Activated gamma-delta T cell treated with Interleukin-2 at 50 U/mL for 16 hours (primary cell): ENCODE results near the gene KRTAP5-9.
"Not testable (repeated sequence)": the region's sequence is repeated elsewhere in the genome, so short reads cannot be mapped to it uniquely, and the experiment has no call there.

ENCODE experiments used
- DNase-seq: peaks from one replicate; pipeline ENCODE4 v3.0.0-alpha.2; 2020

Gene KRTAP5-9

DNA sequence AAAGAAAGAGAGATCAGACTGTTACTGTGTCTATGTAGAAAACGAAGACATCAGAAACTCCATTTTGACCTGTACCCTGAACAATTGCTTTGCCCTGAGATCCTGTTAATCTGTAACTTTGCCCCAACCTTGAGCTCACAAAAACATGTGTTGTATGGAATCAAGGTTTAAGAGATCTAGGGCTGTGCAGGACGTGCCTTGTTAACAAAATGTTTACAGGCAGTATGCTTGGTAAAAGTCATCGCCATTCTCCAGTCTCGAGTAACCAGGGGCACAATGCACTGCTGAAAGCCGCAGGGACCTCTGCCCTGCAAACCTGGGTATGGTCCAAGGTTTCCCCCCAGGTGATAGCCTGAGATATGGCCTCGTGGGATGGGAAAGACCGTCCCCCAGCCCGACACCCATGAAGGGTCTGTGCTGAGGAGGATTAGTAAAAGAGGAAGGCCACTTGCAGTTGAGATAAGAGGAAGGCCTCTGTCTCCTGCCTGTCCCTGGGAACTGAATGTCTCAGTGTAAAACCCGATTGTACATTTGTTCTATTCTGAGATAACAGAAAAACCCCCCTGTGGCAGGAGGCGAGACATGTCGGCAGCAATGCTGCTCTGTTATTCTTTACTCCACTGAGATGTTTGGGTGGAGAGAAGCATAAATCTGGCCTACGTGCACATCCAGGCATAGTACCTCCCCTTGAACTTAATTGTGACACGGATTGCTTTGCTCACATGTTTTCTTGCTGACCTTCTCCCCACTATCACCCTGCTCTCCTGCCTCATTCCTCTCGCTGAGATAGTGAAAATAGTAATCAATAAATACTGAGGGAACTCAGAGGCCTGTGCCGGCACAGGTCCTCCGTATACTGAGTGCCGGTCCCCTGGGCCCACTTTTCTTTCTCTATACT lies 13.3 kb upstream of the KRTAP5-9 start:
- DNase-seq = not testable (repeated sequence)

DNA sequence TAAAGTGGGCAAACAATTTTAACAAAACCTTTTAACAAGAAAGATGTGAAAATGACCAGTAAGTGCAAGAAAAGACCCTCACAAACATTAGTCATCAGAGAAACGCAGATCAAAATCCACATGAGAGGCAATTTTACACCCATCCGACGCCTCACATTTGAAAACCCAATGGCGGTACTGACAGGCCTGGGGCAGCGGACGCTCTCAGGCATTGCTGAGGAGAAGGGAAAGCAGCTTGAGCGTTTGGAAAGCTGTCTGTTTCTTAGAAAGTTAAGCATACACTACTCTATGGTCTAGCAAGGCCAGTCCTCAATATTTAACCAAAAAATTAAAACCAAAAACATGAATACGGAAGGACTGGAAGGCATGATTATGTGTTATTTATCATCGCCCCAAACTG lies 12.4 kb upstream of the KRTAP5-9 start:
- DNase-seq = no peak

DNA sequence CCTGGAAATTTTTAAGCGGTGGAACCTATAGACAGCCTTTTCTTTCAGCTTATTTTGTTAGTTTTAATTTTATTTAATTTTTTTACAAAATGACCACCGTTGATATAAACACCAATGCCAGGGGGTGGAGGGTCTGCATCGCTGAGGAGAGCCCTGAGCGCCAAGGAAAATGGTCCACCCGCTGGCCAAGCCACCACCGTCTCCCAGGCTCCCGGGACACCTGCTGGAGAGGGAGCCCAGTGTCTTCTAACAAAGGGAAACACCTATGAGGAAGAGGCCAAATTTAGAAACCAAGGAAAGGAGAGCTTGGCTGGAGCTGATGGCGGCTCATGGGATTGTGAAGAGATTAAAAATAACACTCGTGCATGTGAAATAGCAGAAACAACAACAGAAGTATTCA lies 10.7 kb upstream of the KRTAP5-9 start:
- DNase-seq = no peak

DNA sequence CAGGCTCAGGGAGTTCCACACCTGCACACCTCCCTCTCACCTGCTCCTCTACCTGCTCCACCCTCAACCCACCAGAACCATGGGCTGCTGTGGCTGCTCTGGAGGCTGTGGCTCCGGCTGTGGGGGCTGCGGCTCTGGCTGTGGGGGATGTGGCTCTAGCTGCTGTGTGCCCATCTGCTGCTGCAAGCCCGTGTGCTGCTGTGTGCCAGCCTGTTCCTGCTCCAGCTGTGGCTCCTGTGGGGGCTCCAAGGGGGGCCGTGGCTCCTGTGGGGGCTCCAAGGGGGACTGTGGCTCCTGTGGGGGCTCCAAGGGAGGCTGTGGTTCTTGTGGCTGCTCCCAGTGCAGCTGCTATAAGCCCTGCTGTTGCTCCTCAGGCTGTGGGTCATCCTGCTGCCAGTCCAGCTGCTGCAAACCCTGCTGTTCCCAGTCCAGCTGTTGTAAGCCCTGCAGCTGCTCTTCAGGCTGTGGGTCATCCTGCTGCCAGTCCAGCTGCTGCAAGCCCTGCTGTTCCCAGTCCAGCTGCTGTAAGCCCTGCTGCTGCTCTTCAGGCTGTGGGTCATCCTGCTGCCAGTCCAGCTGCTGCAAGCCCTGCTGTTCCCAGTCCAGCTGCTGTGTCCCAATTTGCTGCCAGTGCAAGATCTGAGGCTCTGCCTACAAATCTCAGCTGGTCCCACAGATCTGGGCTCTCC lies 10.1 kb upstream of the KRTAP5-9 start, which contains the start of gene KRTAP5-8:
KRTAP5-8 (plus strand) TSS at position 49 of the 689 bp plus-strand sequence; CDS start at position 80, 31 bp downstream.
- DNase-seq = not testable (repeated sequence)

DNA sequence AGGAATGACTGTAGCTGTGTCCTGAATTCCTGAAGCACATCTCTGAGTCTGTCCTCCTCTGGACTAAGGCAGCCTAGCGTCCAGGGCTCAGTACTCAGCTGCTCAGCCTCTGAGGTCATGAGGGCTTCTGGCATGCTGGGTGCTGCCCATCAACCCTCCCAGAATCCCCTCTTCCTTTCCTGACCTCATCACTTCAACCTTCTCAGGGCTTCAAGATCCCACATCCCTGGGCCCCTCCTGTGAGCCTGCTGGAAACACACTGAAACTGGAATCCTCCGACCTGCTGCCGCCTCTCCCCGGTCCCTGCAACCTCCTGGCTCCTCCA lies 9.6 kb upstream of the KRTAP5-9 start:
- no peak for DNase-seq

DNA sequence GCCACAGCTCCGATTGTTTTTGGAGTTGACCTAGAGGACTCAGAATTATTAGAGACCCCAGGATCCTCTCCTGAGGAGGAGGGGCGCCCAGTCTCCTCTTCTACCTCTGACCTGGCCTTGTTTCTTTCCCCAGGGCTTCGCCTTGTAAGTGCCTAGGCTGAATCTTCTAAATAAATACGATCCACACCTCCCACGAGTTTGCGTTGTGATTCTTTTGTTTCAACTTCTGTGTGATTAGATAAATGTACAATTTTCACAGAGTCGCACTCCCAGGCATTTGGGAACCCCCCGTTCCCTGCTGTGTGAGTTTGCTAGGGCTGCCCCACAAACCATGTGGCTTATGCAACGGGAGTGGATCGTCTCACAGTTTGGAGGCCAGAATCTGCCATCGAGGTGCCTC lies 9.2 kb upstream of the KRTAP5-9 start:
- no peak for DNase-seq

DNA sequence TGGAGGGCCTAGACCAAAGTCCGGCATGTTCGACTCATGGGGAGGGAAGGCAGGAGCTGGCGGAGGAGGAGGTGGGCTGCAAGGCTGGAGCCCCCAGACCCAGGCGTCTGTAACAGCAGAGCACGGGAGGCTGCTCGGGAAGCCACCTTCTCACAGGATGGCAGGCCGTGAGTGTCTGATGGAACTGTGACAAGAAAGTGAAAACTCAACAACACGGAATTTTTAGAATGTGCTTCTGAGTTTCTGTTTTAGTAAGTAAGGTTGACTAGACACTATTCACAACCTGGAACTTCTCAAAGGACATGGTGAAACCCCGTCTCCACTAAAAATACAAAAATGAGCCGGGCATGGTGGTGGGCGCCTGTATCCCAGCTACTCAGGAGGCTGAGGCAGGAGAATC lies 8.2 kb upstream of the KRTAP5-9 start:
- DNase-seq = not testable (repeated sequence)

DNA sequence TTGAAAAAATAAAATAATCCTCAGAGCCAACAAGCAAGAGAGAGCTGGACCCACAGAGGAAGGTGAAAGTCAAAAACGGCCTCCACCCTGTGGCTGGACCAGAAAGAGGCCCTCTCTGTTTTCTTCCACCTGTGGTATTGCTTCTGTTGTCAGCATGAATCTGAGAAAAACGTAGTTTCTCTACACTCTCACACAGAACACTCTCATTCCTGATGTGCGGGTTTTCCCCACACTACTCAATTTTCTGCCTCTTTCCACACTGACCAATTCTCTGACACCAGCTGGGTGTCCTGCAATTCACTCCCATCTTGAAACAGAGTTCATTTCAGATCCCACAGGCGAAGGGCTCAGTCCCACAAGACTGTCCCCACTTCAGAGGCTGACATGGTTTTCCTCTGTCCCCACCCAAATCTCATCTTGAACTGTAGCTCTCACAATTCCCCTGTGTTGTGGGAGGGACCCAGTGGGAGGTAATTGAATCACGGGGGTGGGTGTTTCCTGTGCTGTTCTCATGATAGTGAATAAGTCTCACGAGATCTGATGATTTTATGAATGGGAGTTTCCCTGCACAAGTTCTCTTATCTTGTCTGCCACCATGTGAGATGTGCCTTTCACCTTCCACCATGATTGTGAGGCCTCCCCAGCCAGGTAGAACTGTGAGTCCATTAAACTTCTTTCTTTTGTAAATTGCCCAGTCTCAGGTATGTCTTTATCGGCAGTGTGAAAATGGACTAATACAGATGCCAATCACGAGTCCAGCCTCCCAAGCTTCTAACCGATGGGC lies 7.5 kb upstream of the KRTAP5-9 start:
- not testable (repeated sequence) for DNase-seq

DNA sequence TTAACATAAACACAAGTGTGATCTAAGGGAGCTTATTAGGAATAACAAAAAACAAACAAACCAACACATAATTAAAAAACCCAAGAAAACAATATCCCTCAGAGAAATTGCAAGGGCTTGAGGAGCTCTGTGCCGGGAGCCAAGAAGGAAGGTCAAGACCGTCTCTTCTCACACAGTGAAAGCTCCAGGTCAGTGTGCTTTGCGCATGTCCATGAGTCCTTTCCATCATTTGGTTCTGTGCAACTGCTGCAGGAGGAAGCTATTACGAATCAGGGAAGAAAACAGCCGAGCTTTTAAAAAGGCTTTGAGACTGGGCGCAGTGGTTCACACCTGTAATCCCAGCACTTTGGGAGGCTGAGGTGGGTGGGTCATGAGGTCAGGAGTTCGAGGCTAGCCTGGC lies 5.8 kb upstream of the KRTAP5-9 start:
- DNase-seq = no peak

DNA sequence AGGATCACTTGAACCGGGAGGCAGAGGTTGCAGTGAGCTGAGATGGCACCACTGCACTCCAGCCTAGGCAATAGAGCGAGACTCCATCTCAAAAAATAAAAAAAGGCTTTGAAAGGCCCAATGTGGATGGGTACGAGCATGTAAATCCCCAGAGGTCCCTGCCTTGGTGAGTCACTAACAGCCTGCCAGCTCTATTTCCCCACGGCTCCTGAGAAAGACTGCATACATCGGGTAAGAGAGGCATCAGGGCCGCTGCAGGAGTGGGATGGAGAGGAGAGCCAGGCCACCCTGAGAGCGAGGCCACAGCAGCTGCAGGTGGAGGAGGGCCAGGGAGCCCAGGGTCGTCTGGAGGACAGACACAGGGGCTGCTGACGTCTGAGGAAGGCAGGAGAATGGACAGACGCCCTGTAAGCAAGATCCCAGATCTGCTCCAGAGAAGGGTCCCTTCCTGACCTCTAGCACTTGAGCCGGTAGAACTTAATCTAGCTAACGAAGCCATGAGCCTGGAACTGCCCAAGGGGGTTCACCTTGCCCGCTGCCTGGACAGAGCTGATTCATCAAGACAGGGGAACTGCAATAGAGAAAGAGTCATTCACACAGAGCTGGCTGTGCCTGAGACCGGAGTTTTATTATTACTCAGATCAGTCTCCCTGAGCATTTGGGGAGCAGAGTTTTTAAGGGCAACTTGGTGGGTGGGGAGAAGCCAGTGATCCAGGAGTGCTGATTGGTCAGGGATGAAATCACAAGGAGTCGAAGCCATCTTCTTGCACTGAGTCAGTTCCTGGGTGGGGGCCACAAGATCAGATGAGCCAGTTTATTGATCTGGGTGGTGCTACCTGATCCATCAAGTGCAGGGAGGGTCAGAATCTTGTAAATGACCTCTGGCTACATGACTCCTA lies 5.1 kb upstream of the KRTAP5-9 start:
- no peak for DNase-seq

DNA sequence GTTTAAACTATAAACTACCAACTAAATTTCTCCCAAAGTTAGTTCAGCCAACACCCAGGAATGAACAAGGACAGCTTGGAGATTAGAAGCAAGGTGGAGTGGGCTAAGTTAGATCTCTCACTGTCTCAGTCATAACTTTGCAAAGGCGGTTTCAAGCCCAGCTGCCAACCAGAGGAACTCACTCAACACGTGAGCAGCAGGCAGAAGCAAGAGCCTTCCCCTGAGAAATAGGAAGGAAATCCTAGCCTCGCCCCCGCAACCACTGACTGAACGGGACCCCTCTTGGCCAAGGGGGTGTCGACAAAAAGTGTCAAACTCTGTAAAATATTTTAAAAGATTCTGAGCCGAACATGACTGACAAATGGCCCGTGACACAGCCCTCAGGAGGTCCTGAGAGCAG lies 4.4 kb upstream of the KRTAP5-9 start:
- DNase-seq = no peak

DNA sequence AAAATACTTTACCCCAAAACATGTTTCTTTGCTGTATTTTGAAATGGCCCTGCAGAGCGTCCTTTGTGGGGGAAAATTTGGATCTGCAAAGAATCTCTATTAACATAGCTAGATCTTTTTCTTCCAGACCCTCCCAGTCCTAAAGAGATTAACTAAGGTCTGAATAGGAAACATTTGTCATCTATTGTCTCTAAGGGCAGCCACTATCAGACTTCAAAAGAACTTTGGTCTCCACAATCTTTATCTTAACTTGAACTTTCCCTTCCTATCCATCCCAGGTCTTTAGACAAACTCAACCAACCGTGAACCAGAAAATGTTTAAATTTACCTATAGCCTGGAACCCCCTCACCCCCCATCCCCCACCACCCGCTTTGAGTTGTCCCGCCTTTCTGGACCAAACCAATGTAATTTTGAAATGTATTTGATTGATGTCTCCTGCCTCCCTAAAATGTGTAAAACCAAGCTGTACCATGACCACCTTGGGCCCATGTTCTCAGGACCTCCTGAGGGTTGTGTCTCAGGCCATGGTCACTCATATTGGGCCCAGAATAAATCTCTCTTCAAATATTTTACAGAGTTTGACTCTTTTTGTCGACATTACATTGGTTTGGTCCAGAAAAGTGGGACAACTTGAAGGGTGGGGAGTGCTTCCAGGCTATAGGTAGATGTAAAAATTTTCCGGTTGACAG lies 3.5 kb upstream of the KRTAP5-9 start:
- no peak for DNase-seq

DNA sequence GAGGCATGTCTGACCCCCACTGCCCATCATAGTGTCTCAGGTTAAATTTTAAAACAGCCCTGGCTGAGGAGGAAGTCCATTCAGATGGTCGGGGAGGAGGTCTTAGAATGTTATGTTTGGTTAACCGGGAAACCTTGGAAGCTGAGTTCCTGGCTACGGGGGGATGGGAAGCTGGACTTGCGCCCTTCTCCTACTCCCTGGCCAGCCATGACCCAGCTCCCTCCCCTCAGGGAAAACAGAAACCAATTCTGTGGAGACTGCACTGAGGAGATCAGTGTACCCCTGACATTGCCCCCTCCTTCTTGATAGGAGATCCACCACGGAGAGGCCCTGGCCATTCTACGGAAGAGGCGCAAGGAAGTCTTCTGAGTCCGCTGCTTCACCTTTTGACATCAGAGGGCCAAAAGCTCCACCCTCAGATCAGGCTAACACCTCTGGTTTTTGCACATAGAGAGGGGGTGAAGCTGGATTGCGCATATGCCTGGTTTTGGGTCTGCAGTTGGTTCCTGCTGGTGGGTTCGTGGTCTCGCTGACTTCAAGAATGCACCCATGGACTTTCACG lies 2.7 kb upstream of the KRTAP5-9 start:
- DNase-seq = no peak

DNA sequence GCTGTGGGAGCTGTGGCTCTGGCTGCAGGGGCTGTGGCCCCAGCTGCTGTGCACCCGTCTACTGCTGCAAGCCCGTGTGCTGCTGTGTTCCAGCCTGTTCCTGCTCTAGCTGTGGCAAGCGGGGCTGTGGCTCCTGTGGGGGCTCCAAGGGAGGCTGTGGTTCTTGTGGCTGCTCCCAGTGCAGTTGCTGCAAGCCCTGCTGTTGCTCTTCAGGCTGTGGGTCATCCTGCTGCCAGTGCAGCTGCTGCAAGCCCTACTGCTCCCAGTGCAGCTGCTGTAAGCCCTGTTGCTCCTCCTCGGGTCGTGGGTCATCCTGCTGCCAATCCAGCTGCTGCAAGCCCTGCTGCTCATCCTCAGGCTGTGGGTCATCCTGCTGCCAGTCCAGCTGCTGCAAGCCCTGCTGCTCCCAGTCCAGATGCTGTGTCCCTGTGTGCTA lies 514 bp downstream of the KRTAP5-9 start:
- no peak for DNase-seq

DNA sequence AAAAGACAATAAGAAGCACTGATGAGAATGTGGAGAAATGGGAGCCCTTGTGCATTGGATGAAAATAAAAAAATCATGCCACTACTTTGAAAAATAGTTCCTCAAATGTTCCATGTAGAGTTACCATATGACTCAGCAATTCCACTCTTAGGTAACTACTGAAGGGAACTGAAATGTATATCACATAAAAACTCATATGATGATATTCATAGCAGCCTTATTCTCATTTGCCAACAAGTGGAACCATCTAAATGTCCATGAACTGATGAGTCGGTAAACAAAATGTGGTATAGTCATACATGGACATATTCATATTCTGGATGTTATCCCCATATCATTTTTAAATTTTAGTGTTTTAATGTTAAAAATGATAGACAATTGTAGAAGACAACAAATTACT lies 3.5 kb downstream of the KRTAP5-9 start:
- no peak for DNase-seq

DNA sequence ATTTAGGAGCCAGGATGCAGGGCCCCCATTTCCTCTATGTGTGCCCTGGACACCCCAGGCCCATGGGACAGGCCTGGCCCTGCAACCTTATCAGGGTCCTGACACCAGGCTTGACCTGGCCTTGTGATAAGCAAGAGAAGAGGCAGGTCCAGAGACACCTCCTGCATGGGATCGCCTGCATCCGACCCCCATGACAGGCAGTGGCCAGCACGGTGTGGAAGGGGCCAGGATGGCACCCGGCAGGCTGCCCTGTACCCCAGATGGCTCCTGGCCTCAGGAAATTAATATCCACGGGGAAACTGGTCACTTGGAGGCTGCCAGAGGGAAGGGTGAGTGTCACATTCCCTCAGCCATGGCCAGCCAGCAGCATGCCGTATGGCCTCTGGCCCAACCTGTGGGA lies 6.8 kb downstream of the KRTAP5-9 start:
- no peak for DNase-seq

DNA sequence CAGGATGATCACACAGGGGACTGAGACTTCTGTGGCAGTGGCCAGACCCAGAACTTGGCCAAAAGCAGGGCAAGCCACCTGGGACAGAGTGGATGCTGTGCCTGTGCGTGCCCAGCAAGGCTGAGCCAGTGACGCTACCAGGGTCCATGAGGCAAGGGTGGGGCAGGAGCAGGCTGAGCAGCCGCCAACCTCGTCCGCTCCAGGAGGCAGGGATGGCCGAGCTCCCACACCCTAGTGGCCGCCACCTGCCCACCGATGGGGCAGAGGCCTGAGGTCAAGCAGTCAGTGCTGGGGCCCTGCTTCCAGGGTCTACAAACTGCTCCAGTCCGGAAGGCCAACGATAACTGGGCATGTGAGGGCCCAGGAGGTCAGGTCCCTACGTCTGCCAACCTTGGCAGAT lies 7.3 kb downstream of the KRTAP5-9 start:
- DNase-seq = no peak

DNA sequence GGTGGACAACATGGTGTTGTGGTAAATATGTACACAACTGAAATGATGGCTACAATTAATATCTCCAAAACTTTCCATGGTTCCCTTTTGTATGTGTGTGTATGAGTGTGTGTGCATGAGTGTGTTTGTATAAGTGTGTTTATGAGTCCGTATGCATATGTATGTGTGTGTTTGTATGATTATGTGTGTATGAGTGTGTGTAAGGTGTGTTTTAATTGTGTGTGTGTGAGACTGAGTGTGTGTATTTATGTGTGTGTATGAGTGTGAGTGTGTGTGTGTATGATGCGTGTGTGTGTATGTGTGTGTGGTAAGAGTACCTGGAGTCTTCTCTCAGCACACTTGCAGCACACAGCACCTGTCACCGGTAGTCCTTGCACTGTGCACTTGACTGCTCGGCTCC lies 7.8 kb downstream of the KRTAP5-9 start:
- no peak for DNase-seq

DNA sequence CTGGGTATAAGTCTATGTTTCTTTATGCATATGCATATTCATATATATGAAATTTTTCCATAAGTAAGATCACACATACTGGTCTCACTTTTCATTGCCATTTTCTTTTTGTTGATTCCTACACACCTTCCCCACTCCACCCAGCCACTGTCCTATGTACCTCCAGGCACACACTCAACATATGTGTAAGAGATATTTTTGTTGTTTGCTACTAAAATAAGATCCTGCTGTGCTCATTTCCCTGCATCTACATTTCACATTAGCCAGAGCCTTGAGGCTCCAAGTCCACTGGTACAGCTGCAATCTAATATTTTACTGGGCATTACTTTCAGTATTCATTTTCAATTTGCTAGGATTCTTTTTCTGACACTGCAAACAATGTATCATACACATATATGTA lies 9.0 kb downstream of the KRTAP5-9 start:
- no peak for DNase-seq

DNA sequence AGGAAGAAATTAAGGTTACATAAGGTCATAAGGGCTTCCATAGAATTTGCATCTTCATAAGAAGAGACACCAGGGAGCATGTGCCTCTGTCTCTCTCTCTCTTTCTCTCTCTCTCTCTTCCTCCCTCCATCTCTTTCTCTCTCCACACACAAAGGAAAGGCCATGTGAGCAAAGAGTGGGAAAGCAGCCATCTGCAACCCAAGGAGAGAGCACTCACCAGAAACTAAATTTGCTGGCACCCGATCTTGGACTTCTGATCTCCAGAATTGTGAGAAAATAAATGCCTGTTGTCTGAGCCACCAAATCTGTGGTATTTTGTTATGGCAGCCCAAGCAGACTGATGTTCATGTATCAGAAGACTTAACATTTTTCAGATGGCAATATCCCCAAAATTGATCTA lies 10.8 kb downstream of the KRTAP5-9 start:
- DNase-seq = no peak

DNA sequence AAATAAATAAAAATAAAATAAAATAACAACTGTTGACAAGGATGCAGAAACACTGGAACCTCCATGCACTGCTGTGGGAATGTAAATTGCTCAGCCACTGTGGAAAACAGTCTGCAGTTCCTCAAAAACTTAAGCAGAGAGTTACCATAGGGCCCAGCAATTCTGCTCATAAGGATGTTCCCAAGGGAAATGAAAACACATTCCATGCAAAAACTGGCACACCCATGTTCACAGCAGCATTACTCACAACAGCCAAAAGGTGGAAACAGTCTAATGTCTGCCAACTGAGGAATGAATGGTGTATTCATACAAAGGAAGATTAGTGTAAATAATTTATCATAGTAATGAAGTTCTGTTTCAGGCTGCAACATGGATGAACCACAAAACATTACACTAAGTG lies 13.9 kb downstream of the KRTAP5-9 start:
- no peak for DNase-seq

DNA sequence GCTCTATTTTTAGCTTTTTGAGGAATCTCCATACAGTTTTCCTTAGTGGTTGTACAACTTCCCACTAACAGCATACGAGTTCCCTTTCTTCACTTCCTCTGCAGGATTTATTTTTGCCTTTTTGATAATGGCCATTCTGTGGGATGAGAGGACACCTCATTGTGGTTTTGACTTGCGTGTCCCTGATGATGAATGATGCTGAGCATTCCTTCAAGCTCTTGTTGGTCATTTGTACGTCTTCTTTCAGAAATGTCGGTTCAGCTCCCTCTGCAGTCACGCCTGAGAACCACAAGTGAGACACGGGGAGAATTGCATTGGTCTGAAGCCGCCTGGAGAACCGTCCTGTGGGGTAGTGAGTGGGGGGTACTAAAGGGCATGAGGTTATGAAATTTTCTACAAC lies 15.2 kb downstream of the KRTAP5-9 start:
- no peak for DNase-seq
